GM18502 (cell line): ENCODE data around the gene ARHGAP1.

ENCODE experiments used
- ATAC-seq: cut with Tn5 transposase; IDR thresholded peaks from one replicate; pipeline ENCODE4 v1.9.1; 2021; ENCODE audit warnings: mild to moderate bottlenecking; ENCODE audit not compliant: unreplicated experiment, poor library complexity

ARHGAP1 gene

DNA sequence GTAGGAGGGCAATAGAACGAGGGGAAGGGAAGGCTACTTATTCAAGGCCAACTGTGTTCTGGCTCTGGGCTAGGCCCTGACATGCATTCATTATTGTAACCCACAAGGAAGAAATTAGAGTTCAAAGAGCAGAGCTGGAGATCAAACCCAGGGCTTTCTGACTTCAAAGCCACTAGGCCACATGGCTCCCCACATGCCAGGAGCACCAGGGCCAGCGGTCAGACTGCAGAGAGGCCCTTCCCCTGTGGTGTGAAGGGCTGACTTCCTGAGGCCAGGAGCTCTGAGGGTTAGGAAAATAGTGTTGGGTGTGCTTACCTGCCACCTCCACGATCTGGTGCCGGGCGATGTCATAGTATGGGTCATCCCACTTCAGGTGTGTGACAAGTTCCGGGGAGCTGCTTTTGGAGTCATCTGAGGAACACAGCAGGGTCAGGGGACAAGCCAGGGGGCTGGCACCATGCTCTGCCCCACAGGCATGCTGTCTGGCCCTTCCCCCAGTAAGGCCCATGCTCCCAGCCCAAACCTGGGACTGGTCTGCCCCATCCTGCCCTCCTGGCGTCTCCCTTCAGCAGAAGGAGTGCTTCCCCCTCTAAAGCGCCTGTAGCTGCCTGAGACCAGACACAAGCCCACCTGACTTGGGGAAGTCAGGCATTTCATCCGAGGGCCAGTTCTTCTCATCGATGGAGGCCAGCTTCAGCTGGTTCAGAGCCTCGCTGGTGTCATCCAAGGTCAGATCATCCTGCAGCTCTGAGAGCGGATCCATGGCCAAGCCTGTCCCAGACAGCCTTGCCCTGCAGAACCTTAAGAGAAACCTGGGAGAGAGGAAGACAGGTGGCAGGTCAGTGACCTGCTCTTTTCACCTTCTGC is 4.8 kb downstream of the ARHGAP1 start:
- ATAC-seq = no peak

DNA sequence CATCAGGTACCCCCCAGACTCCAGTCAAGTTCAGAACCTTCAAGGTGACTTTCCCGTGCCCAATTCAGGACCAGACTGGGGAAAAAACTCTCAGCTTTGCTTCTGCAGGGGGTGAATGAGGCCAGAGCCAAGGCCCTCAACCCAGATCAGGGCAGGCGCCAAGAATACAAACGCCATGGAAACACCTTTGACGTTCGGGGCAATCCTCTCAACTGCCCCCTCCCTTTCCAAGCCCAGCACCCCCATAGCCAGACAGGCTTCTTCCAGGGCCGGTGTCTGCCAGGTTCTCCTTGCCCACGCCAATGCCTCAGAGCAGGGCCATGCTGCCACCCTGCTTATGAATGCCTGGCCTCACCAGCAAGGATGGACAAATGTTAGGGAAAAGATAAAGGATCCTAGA is 5.8 kb downstream of the ARHGAP1 start:
- no peak for ATAC-seq

DNA sequence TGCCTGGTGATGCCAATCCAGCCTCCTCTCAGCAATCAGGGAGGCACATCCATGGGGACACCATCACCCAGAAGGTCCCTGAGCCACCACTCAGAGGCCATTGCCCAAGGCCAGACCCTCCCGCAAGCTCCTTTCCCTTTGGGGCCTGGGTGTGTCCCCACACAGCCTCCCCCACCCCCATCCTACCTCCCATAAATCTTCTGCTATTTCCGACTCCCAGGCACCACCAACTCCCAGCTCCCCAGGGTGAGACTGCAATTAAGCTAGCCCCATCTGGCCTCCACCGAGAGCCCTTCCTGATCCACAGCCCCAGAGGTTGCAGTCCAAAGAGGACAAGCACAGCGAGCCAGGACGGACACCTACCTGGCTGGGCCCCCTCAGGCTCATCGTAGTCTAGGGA is 6.3 kb downstream of the ARHGAP1 start:
- ATAC-seq = no peak

DNA sequence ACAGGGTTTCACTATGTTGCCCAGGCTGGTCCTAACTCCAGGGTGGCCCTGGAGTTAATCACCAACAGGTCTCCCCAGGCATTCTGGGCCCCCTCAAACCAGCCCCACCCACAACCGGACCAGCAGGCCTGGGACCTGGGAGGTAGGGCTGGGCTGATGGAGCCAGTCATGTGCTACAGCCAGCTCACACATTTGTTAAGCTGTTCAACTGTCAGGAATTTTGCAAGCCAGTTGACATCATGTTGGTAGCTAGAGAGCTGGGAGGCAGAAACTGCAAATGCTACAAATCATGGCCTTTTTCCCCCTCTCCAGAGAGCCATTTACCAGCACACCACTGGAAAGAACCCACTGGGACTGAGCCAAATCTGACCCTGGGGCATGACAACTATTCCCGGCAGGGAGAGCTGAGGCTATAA is 6.8 kb downstream of the ARHGAP1 start:
- ATAC-seq = no peak

DNA sequence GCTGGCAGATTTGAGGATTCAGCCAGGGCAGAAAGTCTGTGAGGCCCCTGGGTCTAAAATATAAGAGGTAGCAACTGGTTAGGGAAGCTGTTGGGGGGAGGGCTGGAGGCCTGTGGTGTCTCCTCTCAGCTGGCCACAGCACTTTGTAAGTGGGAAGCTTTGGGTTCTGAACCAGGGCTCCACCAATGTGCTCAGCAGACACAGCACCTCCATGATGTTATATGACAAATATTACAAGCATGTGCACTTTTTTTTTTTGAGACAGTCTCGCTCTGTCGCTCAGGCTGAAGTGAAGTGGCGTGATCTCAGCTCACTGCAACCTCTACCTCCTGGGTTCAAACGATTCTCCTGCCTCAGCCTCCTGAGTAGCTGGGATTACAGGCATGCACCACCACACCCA is 8.0 kb downstream of the ARHGAP1 start:
- ATAC-seq = no peak

DNA sequence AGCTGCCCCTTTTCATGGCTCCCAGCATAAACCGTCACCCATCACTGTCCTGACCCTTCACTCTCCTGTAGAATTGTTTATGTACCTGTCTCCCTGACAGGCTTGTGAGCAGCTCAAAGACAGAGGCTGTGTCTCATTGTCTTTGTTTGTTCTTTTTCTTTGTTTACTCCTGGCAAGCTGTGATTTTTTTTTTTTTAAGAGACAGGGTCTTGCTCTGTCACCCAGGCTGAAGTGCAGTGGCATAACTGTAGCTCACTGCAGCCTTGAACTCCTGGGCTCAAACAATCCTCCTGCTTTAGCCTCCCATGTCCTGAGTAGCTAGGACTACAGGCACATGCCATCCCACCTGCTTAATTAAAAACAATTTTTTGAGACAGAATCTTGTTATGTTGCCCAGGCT is 9.7 kb downstream of the ARHGAP1 start:
- no peak for ATAC-seq

DNA sequence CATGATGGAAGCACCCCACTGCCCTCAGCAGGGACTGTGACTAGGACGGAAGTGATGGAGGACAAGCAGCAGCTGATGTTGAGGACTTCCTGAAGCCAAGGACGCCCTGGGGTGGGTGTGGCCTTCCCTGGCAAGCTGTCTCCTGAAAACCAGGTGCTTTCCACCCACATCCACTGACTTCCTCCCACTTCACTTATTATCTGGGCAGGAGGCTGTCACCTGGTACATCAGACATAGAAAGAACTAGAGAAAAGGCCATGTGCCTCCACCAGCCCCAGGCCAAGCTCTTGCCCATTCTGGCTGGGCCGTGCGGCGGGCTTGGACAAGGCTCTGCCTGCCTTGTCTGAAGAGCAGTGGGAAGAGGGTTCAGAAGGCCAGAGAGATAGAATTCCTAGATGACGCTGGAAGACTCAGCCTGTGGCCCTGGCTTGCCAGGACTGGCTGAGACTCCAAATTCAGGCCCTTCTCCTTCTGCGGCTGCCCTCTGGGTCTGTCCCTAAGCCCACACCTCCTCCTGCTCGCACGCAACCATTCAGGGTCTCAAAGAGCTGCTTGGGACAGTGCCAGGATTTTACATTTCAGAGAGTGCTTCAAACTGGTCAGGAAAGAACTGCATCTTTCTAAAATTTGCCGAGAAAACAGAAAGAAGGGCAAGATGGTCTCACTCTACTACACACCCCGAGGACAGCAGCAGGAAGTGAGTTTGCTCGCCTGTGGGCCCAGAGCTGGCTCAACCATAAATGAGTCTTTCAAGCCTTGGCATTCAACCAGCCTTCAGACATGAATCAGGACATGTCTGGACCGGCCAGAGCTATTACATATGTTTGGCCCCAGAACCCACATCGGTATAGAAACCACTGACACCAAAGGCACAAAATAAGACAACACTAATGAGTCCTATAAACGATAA is 13.3 kb downstream of the ARHGAP1 start:
- no peak for ATAC-seq

DNA sequence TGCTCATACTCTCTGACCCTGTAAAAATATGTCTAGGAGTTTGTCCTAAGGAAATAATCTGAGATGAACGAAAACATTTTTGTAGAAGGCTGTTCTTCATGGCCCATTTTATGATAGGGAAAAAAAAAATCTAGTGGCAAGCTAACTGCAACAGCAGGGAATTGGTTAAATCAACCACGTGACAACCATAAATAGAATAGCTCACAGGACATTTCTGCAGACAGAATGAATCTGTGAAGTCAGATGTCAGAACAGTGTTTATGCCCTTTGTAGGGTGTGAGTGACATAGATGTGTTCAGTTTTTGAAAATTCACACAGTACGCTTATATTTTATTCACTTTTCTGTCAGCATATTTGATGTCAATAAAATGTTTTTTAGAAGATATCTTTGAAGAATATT is 16.1 kb downstream of the ARHGAP1 start:
- ATAC-seq = no peak

DNA sequence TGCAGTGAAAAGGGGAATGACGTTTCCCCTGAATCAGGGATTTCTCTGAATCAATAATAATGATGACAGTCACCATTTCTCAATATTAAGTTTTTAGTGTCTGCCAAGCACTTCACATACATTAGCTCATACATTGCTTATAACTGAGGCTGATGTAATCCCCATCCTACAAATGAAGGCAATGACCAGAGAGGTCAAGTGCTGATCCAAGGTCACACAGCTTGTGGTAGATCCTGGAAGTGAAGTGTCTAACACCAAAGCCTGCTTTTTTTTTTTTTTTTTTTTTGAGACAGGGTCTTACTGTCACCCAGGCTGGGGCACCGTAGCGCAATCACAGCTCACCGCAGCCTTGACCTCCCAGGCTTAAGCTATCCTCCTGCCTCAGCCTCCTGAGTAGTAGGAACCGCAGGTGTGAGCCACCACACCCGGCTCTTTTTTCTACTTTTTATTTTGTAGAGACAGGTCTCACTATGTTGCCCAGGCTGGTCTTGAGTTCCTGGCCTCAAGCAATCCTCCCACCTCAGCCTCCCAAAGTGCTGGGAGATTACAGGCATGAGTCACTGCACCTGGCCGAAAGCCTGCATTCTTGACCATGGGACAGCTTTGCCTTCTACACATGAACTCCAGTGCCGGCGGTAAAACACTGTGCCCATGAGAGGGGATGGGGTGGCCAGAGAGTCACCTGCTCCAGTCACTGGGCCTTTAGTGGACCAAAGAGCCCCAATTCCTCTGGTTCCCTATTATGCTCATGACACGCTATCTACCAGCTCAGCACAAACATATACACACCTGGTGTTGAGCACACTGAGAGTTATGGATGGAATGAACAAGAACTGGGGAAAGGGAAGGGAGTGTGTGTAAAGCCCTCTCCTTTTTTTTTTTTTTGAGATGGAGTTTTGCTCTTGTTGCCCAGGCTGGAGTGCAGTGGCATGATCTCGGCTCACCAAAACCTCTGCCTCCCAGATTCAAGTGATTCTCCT is 17.4 kb downstream of the ARHGAP1 start:
- ATAC-seq = no peak

DNA sequence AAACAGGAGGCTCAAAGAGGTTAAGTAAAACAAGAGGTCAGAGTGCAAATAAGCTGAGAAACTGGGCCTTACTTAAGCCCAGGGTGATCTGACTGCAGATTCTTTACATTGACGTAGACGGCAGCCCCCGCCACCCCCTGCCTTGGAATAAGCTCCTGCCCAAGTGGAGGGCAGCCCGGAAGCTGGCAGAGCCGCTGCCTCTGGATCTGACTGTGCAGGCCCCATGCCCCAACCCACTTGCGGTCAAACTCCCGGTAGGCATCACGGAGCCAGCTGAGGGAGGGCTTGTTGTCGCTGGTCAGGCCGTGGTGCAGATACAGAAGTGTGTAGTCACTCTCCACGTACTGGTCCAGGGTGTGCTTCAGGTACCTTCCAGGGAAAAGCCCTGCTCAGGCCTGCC is 18.6 kb downstream of the ARHGAP1 start:
- ATAC-seq = no peak

DNA sequence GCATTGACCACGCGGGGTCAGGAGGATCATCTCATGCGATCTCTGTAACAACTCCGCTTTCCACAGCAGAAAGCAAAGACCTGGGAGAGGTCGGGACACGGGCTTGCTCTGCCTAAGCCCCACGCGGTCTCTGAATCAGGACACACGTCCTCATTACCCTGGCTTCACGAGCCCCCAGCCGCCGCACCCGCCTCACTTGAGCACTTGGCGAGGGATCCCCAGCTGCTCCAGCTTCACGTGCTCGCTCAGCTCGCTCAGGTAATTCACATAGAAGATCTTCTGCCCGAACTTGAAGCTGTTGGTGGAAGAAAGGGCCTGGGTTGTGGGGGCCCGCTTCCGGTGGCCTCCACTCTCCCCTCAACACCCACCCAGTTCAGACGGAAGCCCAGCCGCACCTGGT is 19.6 kb downstream of the ARHGAP1 start:
- no peak for ATAC-seq

DNA sequence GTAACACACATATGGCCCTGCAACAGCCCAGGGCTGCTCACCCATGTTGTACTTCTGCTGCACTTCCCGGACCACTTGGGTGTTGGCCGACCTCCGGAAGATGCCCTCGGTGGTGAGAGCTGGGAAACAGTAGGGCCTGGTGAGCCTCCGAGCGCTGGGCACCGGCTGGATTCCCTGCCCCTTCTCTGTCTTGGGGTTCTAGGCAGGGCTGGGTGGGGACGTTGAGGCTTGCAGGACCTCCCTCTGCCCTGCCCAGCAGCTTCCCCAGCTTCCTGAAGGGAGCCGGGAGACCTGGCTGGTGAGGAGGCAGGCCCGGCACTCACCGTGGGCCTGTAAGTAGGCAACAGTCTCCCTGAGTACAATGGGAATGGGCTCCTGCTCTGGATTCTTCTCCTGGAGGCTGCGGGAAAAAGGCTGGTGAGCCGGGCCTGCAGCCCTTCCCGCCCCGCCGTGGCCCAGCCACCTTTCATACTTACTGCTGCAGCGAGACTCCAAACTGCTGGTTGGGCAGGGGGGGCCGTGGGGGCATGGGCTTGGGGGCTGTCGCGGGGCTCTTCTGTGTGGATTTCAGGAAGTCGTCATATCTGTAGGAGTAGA is 20.2 kb downstream of the ARHGAP1 start:
- ATAC-seq = no peak

DNA sequence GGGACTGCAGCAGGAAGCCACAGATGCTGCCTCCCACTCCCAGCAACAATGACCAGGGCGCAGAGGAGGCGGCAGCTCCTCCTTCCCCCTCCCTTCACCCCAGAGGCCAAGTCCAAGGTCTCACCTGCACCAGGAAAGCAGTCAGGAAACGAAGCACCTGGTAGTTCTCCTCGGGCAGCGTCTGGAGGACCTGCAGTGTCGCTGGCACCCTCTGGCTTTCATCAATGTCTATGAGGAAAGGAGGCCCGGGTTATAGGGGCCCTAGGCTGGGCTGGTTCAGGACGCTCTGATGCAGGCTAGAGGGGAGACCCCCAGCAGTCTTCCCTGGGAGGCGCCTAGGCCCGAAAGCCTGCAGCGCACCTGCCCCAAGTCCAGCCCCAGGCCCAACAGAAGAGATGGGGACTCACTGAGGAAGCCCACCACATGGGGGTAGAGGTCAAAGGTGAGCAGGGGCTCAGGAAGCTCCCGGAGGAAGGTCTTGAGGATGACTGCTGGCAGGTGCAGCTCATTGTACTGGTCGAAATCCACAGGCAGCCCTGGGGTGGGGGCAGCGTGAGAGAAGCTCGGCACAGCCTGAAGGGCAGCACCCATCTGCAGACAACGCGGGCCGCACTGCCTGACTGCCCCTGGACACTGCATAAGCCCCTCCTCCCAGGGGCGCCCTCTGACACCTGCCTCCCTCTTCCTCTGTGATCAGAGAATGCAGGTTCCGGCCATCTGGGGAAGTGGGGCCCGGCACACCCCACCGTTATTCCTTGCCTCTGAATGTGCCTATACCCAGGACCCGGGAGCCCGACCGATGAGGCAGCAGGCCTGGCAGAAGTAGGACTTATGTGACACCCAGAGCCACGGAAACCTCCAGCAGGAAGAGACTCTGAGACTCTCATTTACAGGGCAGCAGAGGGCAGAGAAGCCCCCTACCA is 20.9 kb downstream of the ARHGAP1 start:
- ATAC-seq = no peak

DNA sequence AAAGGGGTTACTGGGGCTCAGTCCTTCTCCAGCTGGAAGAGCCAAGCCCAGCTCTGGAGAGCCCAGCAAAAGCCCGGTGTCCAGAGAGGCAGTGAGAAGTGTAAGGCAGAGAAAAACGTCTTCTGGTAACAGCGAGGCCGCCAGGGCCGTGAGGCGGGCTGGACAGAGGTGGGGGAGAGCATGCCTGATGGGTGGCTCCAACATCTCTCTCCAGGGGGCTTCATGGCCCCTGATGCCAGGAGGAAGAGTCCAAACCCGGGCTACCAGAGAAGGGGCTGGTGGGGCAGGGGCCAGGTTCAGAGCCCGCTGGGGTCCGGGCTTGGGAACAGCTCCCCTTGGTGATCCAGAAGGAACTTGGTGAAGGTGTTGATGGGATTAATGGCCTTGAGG is 21.7 kb downstream of the ARHGAP1 start:
- no peak for ATAC-seq

DNA sequence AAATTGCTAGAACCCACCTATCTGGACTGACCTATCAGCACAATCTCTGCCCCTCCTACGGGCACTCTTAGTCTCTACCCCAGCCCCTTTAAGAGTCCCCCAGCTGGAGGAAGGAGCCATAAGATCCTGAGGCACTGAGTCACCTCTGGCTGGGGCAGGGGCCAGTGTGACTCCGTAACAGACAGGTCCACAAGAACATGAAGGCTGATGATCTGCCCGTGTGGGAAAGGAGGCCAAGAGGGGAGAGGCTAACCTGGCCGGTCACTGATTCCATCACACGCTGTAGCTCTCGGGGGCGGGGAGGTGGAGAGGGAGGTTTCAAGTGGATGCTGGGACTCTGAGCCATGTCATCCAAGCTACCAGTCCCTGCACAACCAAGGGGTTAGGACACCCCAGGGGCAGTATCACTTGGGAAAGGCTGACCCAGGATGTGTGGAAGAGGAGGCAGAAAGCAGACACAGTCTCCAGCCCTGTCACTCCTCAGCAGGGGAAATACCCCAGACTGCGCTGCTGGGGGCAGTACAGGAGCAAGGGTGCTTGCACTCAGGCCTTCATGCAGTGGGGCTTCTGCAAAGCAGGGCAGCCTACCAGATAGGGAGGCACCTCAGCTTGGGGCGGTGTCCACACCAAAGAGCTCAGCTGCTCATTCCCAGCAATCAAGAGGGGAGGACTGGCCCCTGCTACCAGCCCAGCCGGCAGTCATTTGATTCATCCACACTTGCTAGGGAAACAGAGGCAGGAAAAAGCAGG is 22.3 kb downstream of the ARHGAP1 start:
- no peak for ATAC-seq

DNA sequence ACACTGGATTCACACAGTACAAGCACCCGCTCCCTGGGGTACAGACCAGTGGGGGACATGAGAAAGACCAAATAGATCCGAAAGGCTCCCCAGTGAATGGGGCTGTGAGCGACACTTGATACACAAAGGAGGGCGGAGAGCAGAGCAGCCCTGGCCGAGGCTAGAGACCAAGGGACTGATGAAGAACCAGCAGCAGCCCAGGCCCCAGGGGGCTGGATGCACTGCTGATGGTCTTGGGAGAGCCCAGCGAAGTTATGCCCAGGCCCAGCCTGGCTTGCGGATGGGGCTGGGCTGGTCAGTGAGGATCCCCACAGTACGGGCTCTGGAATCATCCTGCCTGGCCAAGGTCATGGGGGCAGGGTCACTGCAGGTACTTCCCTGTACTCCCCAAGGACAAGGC is 23.2 kb downstream of the ARHGAP1 start:
- no peak for ATAC-seq

DNA sequence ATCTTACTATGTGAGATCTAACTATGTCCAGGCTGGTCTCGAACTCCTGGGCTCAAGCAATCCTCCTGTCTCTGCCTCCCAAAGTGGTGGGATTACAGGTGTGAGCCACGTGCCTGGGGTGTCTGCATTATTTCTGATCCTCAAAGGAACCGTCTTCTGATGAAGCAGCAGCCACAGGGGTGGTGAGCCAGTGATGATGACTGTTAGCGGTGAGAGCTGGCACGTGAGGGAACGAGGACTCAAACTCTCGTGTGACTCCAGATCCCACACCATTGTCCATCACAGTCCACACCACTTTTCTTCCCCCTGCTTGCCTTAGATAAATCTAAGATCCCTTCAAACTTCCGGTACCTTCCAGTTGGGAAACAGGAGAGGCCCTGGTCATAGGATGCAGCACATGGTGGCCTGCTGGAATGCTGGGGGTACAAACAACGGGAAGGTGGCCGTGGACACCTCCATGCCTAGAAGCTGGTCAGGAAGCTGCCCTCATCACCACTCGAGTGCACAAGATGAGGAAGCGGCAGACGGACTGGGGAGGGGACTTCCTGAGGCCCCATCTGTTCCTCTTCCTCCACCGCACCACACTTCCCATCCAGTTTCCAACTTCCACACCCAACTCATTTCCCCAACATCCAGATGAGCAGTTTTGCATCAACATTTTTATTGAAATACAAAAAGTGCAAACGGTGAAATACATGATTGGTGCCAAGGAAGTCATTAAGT is 23.8 kb downstream of the ARHGAP1 start:
- ATAC-seq = no peak

DNA sequence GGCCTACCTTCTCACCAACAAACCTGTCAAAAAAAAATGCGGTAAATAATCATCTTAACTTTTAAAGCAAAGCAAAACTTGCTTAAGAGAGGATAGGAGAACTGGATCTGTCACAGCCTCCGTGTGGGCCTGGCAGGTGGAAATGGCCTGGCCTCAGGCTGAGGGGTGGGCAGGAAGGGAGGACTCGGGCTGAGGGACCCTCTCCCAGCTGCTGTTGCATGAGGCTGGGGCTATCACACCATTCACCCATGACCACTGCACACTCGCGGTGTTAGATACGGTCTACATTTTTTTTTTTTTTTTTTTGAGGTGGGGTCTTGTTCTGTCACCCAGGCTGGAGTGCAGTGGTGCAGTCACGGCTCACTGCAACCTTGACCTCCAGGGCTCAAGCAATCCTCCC is 24.5 kb downstream of the ARHGAP1 start:
- ATAC-seq = no peak
